Measurements from ENCODE around the gene ERCC6L2.

The ERCC6L2 gene

GRCh38 chr9:95942016-95942415 is 66.5 kb downstream of the ERCC6L2 start:
- H3K36me3 ChIP-seq (ENCODE audit: low read length), result peaks cover 39% of the 10 kb centered on the region
- no peak overlapping the region for H3K4me2 ChIP-seq (ENCODE audit: low read depth, low read length, poor library complexity, severe bottlenecking)

DNA sequence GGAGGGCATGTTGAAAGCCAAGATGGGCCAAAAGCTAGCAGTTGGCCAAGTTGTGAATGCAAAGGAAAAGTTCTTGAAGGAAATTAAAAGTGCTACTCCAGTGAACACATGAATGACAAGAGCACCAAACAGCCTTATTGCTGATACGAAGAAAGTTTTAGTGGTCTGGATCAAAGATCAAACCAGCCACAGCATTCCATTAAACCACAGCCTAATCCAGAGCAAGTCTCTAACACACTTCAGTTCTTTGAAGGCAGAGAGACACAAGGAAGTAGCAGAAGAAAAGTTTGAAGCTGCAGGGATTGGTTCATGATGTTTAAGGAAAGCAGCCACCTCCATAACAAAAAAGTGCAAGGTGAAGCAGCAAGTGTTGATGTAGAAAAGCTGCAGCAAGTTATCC is 71.6 kb downstream of the ERCC6L2 start:
- Histone ChIP-seq H3K79me2 (ENCODE audit: insufficient read depth, low read length) (no peaks in the 10 kb centered on the region), H3F3A (ENCODE audit: insufficient read depth) (no peaks in the 10 kb centered on the region), H3K9me3 (ENCODE audit: insufficient read depth, low read length) (peaks cover 11% of the 10 kb centered on the region; the same call in 1 of the 2 replicates), H3K27ac (ENCODE audit: low read depth, low read length) (no peak overlapping the region), H3K4me2 (ENCODE audit: low read depth, low read length, poor library complexity, severe bottlenecking) (no peak overlapping the region), H3K27me3 (ENCODE audit: low read length) (no peaks in the 10 kb centered on the region), H3K36me3 (ENCODE audit: low read length) (peaks cover 27% of the 10 kb centered on the region), H3K9ac (ENCODE audit: low read length) (no peak overlapping the region), H4K20me1 (ENCODE audit: low read depth, low read length) (no peaks in the 10 kb centered on the region), H3K4me3 (ENCODE audit: insufficient read depth, low read length, poor library complexity, severe bottlenecking) (no peak overlapping the region), H2AFZ (ENCODE audit: low read depth, low read length, severe bottlenecking) (no peak overlapping the region), H3K9me2 (replicated peaks; ENCODE audit: insufficient read depth, low read length) (no peaks in the 10 kb centered on the region)
- TF ChIP-seq CTCF (IDR thresholded peaks at IDR 0.05; ENCODE audit: insufficient read depth, low read length, poor library complexity, severe bottlenecking), result no peak
- TF ChIP-seq EZH2phosphoT487 (conservative IDR thresholded peaks at IDR 0.05; ENCODE audit: low read length), result no peak

More at GRCh38 chr9:95942016-95942415, 66.5 kb downstream of the ERCC6L2 start:
- no peak overlapping the region for H2AFZ ChIP-seq (ENCODE audit: low read depth, low read length, severe bottlenecking)
- H3K79me2 ChIP-seq (ENCODE audit: insufficient read depth, low read length), result no peaks in the 10 kb centered on the region
- no peaks in the 10 kb centered on the region for H3K9me3 ChIP-seq (ENCODE audit: insufficient read depth, low read length)
- no peaks in the 10 kb centered on the region for H3K9me2 ChIP-seq (replicated peaks; ENCODE audit: insufficient read depth, low read length)
- H3F3A ChIP-seq (ENCODE audit: insufficient read depth), result no peaks in the 10 kb centered on the region
- no peak overlapping the region for H3K4me3 ChIP-seq (ENCODE audit: insufficient read depth, low read length, poor library complexity, severe bottlenecking)
- no peak overlapping the region for H3K27ac ChIP-seq (ENCODE audit: low read depth, low read length)
- TF ChIP-seq EZH2phosphoT487 (conservative IDR thresholded peaks at IDR 0.05; ENCODE audit: low read length) (no peak), CTCF (IDR thresholded peaks at IDR 0.05; ENCODE audit: insufficient read depth, low read length, poor library complexity, severe bottlenecking) (no peak)
- no peak overlapping the region for H3K9ac ChIP-seq (ENCODE audit: low read length)
- H3K27me3 ChIP-seq (ENCODE audit: low read length), result no peaks in the 10 kb centered on the region
- no peaks in the 10 kb centered on the region for H4K20me1 ChIP-seq (ENCODE audit: low read depth, low read length)

DNA sequence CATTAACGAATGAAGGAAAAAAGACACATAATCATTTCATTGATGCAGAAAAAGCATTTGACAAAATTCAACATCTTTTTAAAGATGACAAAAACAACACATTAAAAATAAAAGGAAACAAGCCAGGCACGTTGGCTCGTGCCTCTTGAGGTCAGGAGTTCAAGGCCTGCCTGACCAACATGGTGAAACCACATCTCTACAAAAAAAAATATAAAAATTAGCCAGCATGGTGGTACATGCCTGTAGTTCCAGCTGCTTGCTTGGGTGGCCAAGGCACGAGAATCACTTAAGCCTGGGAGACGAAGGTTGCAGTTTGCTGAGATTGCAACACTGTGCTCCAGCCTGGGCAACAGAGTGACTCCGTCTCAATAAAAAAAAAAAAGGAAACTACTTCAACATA is 77.0 kb downstream of the ERCC6L2 start:
- no peaks in the 10 kb centered on the region for H4K20me1 ChIP-seq (ENCODE audit: low read depth, low read length)
- H3K79me2 ChIP-seq (ENCODE audit: insufficient read depth, low read length), result no peaks in the 10 kb centered on the region
- no peak overlapping the region for H3K9ac ChIP-seq (ENCODE audit: low read length)
- no peak overlapping the region for H3K4me2 ChIP-seq (ENCODE audit: low read depth, low read length, poor library complexity, severe bottlenecking)
- H2AFZ ChIP-seq (ENCODE audit: low read depth, low read length, severe bottlenecking), result no peak overlapping the region
- no peaks in the 10 kb centered on the region; the same call in 1 of the 2 replicates for H3F3A ChIP-seq (ENCODE audit: insufficient read depth)
- H3K9me3 ChIP-seq (ENCODE audit: insufficient read depth, low read length), result peaks cover 13% of the 10 kb centered on the region; the same call in 1 of the 2 replicates
- H3K4me3 ChIP-seq (ENCODE audit: insufficient read depth, low read length, poor library complexity, severe bottlenecking), result no peak overlapping the region
- H3K27me3 ChIP-seq (ENCODE audit: low read length), result no peaks in the 10 kb centered on the region
- TF ChIP-seq CTCF (IDR thresholded peaks at IDR 0.05; ENCODE audit: insufficient read depth, low read length, poor library complexity, severe bottlenecking), result no peak
- no peak for TF ChIP-seq EZH2phosphoT487 (conservative IDR thresholded peaks at IDR 0.05; ENCODE audit: low read length)
- H3K36me3 ChIP-seq (ENCODE audit: low read length), result peaks cover 25% of the 10 kb centered on the region
- no peak overlapping the region for H3K27ac ChIP-seq (ENCODE audit: low read depth, low read length)
- no peaks in the 10 kb centered on the region for H3K9me2 ChIP-seq (replicated peaks; ENCODE audit: insufficient read depth, low read length)

Measured in SU-DHL-6 (cell line).